DND-41 (cell line): ENCODE data around the gene CYFIP2.

Experiments
- CTCF ChIP-seq: IDR thresholded peaks from 2 replicates; pipeline ENCODE4 v1.5.1; 2012; ENCODE audit warnings: borderline replicate concordance, low read length, moderate library complexity, mild to moderate bottlenecking; ENCODE audit not compliant: poor library complexity, severe bottlenecking; ENCODE audit errors: extremely low read depth
- EZH2 ChIP-seq: IDR thresholded peaks from 3 replicates; pipeline ENCODE4 v1.6.1; 2012; ENCODE audit warnings: borderline replicate concordance, low read depth, mild to moderate bottlenecking, moderate library complexity, low read length, inconsistent platforms; ENCODE audit not compliant: severe bottlenecking

GRCh38 chr5:157371655-157372471 is 105.9 kb downstream of the CYFIP2 start:
- TF ChIP-seq EZH2 (no peak), CTCF (no peak)
